HepG2 (cell line): ENCODE results near the gene DNASE1L2. TPM values are rescaled to one million over a fixed set of nuclear protein-coding genes. Genes with fewer than 3 reads are reported as not detected.
A peak's percentile ranks its signal among the peaks of the same experiment; 100 is the strongest.

ENCODE experiments used
- ATAC-seq: fragments of 200-7000 bp; cut with Tn5 transposase; 3 replicates; pipeline ENCODE4 v1.9.1; 2020; ENCODE audit warnings: mild to moderate bottlenecking, moderate library complexity
- BruUV-seq: library from RNA; stranded (reverse); fragments of 400-500 nt; replicated peaks from 2 replicates; lab custom pipeline; 2021; lab: Mats Ljungman, UMichigan
- CTCF ChIA-PET: fragments of 300-600 bp; formaldehyde crosslinking; extraction: SDS; loops from one replicate; lab custom pipeline; 2021; ENCODE audit warnings: low total read pairs, inconsistent platforms, low intra/inter-chr PET ratio; lab: Yijun Ruan, JAX
- POLR2A ChIA-PET: fragments of 350-600 bp; sonication (Branson Sonifier 250); formaldehyde crosslinking; loops from one replicate; lab custom pipeline; 2020; ENCODE audit warnings: antibody characterized with exemption, inconsistent platforms; lab: Yijun Ruan, JAX
- DNase-seq: peaks from one replicate; pipeline ENCODE4 v3.0.0-alpha.2; 2015; ENCODE audit warnings: low spot score
- FAIRE-seq: peaks from 3 replicates; lab custom pipeline; 2011; peaks lifted over from hg19 to GRCh38; lab: Jason Lieb, UNC
- H2AFZ ChIP-seq: one replicate; pipeline ENCODE4 v1.6.1; 2011; ENCODE audit warnings: low read length, inconsistent platforms
- H3K27ac ChIP-seq: fragments of 300-600 bp; 3 replicates; pipeline ENCODE4 v1.8.0; 2011; ENCODE audit warnings: mixed run types, mild to moderate bottlenecking, mixed read lengths, low read length, inconsistent platforms; ENCODE audit not compliant: insufficient read depth; ENCODE audit errors: extremely low read length
- H3K27me3 ChIP-seq, 2 experiments: fragments of 200-600 bp in 1 of 2; 2 replicates in 1 of 2; 3 replicates in 1 of 2; pipeline versions ENCODE4 v1.6.0 to v1.8.0; 2011; ENCODE audit warnings: low read length in 2 of 2, mild to moderate bottlenecking in 2 of 2, moderate library complexity in 2 of 2, inconsistent platforms in 1 of 2; ENCODE audit not compliant: insufficient read depth in 2 of 2, control insufficient read depth in 1 of 2
- H3K36me3 ChIP-seq, 2 experiments: fragments of 200-600 bp in 1 of 2; replicated peaks in 1 of 2; 2 replicates in 1 of 2; 3 replicates in 1 of 2; pipeline versions ENCODE4 v1.5.1 to v1.8.0; 2011; ENCODE audit warnings: low read length in 2 of 2, inconsistent platforms in 1 of 2; ENCODE audit not compliant: insufficient read depth in 2 of 2, control insufficient read depth in 1 of 2
- H3K4me1 ChIP-seq: 2 replicates; pipeline ENCODE4 v1.5.1; 2012; ENCODE audit warnings: low read length, inconsistent platforms; ENCODE audit not compliant: insufficient read depth
- H3K4me2 ChIP-seq: 2 replicates; pipeline ENCODE4 v1.6.0; 2011; ENCODE audit warnings: low read depth, low read length, inconsistent platforms
- H3K4me3 ChIP-seq, 3 experiments: fragments of 200-600 bp in 1 of 3; sonication (generic), shearing (Covaris generic) in 1 of 3; replicated peaks in 1 of 3; 2 replicates each; pipeline ENCODE4 v1.5.1; 2011 to 2016; ENCODE audit warnings: low read length in 3 of 3, inconsistent platforms in 2 of 3, low read depth in 2 of 3, mild to moderate bottlenecking in 2 of 3, control low read depth in 1 of 3, mixed read lengths in 1 of 3; ENCODE audit not compliant: insufficient read depth in 1 of 3
- H3K79me2 ChIP-seq: one replicate; pipeline ENCODE4 v1.6.1; 2011; ENCODE audit warnings: low read length, inconsistent platforms; ENCODE audit not compliant: insufficient read depth
- H3K9ac ChIP-seq: 2 replicates; pipeline ENCODE4 v1.6.0; 2011; ENCODE audit warnings: mild to moderate bottlenecking, low read depth, low read length, inconsistent platforms; ENCODE audit not compliant: insufficient read depth
- H3K9me3 ChIP-seq: 2 replicates; pipeline ENCODE4 v1.5.1; 2012; ENCODE audit warnings: mild to moderate bottlenecking, low read length
- H4K20me1 ChIP-seq: 2 replicates; pipeline ENCODE4 v1.6.0; 2011; ENCODE audit warnings: inconsistent platforms, mild to moderate bottlenecking, low read length, moderate library complexity; ENCODE audit not compliant: insufficient read depth
- IKZF5 ChIP-seq: IDR thresholded peaks from 2 replicates; pipeline ENCODE4 v1.6.1; 2018; ENCODE audit warnings: missing genetic modification reagents, mild to moderate bottlenecking, missing compliant biosample characterization
- MNT ChIP-seq: fragments of 450-650 bp; IDR thresholded peaks from 2 replicates; pipeline ENCODE4 v1.6.1; 2016
- PCBP1 ChIP-seq: fragments of 200-400 bp; formaldehyde crosslinking; IDR thresholded peaks from 2 replicates; pipeline ENCODE4 v1.6.1; 2017; ENCODE audit warnings: mild to moderate bottlenecking, low read depth, low read length, borderline replicate concordance
- POLR2A ChIP-seq, 2 experiments: IDR thresholded peaks; 2 replicates each; pipeline ENCODE4 v1.6.1; 2011; ENCODE audit warnings: low read depth in 2 of 2, low read length in 2 of 2, mild to moderate bottlenecking in 1 of 2, moderate library complexity in 1 of 2; ENCODE audit not compliant: insufficient read depth in 1 of 2
- ZMYM2 ChIP-seq: sonication (generic); formaldehyde crosslinking; IDR thresholded peaks from 2 replicates; pipeline ENCODE4 v1.8.0; 2022; ENCODE audit warnings: mild to moderate bottlenecking, missing genetic modification reagents
- WGBS: methylation state at CpG from one replicate; pipeline ENCODE4 v1.1.6; 2017; ENCODE audit warnings: low lambda C conversion rate; 5-methylcytosine and 5-hydroxymethylcytosine counted together
- in situ Hi-C: cut with HindIII; loops from 2 replicates; pipeline ENCODE4 v1.10.0; 2017; ENCODE audit warnings: low pct_unique_long_range_greater_than_20kb; ENCODE audit not compliant: extremely low pct_ligation_motif_present
- intact Hi-C: fragments of 100-400 bp; cut with micrococcal nuclease; formaldehyde crosslinking; loops from one replicate; pipeline ENCODE4 v1.10.0; 2022; ENCODE audit not compliant: unreplicated experiment
- polyA plus RNA-seq, 8 experiments: library from polyadenylated mRNA; depleted of rRNA in 3 of 8; stranded (reverse) in 7 of 8; unstranded in 1 of 8; fragments of >200 nt; fragmentation: Illumina TruSeq in 4 of 8; extraction: Trizol in 4 of 8; gene quantifications; 2 replicates each; pipeline versions ENCODE4 v1.2.1 to v1.2.3, GENCODE V29; 2011 to 2016; ENCODE audit warnings: low read depth in 4 of 8, missing spikeins in 1 of 8, mixed read lengths in 1 of 8; ENCODE audit not compliant: insufficient read depth in 1 of 8
- total RNA-seq, 5 experiments: library from RNA; depleted of rRNA; stranded (reverse); fragments of >200 nt; fragmentation: Illumina TruSeq; extraction: Trizol; gene quantifications; 2 replicates each; pipeline ENCODE4 v1.2.3, GENCODE V29; 2016; ENCODE audit warnings: low read depth in 1 of 5

The DNASE1L2 gene
- total and polyA plus RNA-seq, 2 of the 13 experiments (the other 11 are each of a cell fraction or from before 2014, with no cell fraction given): 0.44 to 0.50 TPM

- FAIRE-seq: no peak
- no TSS peak for BruUV-seq
- Histone ChIP-seq H4K20me1 (0 out of 2 replicates have a peak, but pooled peaks cover 3% of the 10 kb centered on the region), H3K36me3 (peaks cover 2 to 7% of the 10 kb centered on the region in 2 experiments; a peak in 2 of 5 replicates), H3K4me3 (peak within 1 kb of the TSS; percentile 63 to 89 (median 78)), H3K4me2 (peak within 1 kb of the TSS; percentile 95), H3K27ac (peak within 1 kb of the TSS; percentile 92), H3K27me3 (no peaks in the 10 kb centered on the region; a peak in 1 of 5 replicates), H3K79me2 (peaks cover 20% of the 10 kb centered on the region), H3K4me1 (peaks cover 64% of the 10 kb centered on the region), H3K9ac (peak within 1 kb of the TSS; percentile 95), H2AFZ (no peak within 1 kb of the TSS), H3K9me3 (no peaks in the 10 kb centered on the region)
- DNase-seq: no peak
- ChIA-PET CTCF (no interaction called here), POLR2A (interaction anchor here (0.5 to 3.0 kb wide), 16 partner anchors 9 to 374 kb away, joined by 3 to 26 read pairs (median 4); partner anchors contain the start of genes ATP6V0C, E4F1, ECI1 and MLST8)
- WGBS: 0% methylated on average over 3 of the region's 48 CpGs
- intact Hi-C loops (no loop called here), in situ Hi-C loops (no loop called here)
- peak; percentile 78; the same call in 2 of the 3 replicates for ATAC-seq
- TF ChIP-seq IKZF5 (CRISPR knock-in tag): no peak
- peak in 1 of 2 experiments; percentile 37; a peak in 1 of 4 replicates for TF ChIP-seq POLR2A (IDR thresholded peaks at IDR 0.05; ENCODE audit: insufficient read depth in 1 of 2, low read depth in 2 of 2, low read length in 2 of 2)
- no peak for TF ChIP-seq MNT
- TF ChIP-seq PCBP1: peak; percentile 81; the same call in 1 of the 2 replicates
- TF ChIP-seq ZMYM2 (CRISPR knock-in tag): no peak
Observed at GRCh38 chr16:2214719-2214968, 21.6 kb upstream of the DNASE1L2 start, which contains the start of gene PGP. Gene PGP, minus strand, starts transcription at chr16:2214840. Its CDS starts 63 bp downstream, at chr16:2214777.
